Erythroblast (primary cell): Measurements from ENCODE around the gene RFC1.
"Not testable (repeated sequence)": the region's sequence is repeated elsewhere in the genome, so short reads cannot be mapped to it uniquely, and the experiment has no call there.

ENCODE experiments used
- DNase-seq, 2 experiments: peaks; one replicate each; lab custom pipeline; 2025; lab: John Stamatoyannopoulos, UW
- GATA1 ChIP-seq: IDR thresholded peaks from 2 replicates; pipeline ENCODE4 v1.6.1; 2011; ENCODE audit warnings: low read depth, mild to moderate bottlenecking, control low read depth, low read length, moderate library complexity
- POLR2A ChIP-seq: IDR thresholded peaks from 2 replicates; pipeline ENCODE4 v1.6.1; 2011; ENCODE audit warnings: mild to moderate bottlenecking, low read length

The RFC1 gene

GRCh38 chr4:39304651-39305050, 61.5 kb downstream of the RFC1 start:
- TF ChIP-seq POLR2A = no peak
- no peak for TF ChIP-seq GATA1
- DNase-seq = no peak

- TF ChIP-seq POLR2A (no peak), GATA1 (no peak)
- no peak for DNase-seq
Measured at GRCh38 chr4:39303871-39304270, 62.3 kb downstream of the RFC1 start.

GRCh38 chr4:39302901-39303300, 63.3 kb downstream of the RFC1 start:
- TF ChIP-seq GATA1 (no peak), POLR2A (no peak)
- no peak for DNase-seq

GRCh38 chr4:39295784-39296183, 70.4 kb downstream of the RFC1 start:
- no peak for DNase-seq
- TF ChIP-seq GATA1 (no peak), POLR2A (no peak)

GRCh38 chr4:39292433-39292832, 73.7 kb downstream of the RFC1 start:
- not testable (repeated sequence) for DNase-seq

GRCh38 chr4:39291686-39292085, 74.5 kb downstream of the RFC1 start:
- TF ChIP-seq GATA1 (no peak), POLR2A (no peak)
- DNase-seq = no peak

- TF ChIP-seq POLR2A = no peak
- no peak for TF ChIP-seq GATA1
- no peak for DNase-seq
Measured at GRCh38 chr4:39287223-39287622, 78.9 kb downstream of the RFC1 start.

- no peak for DNase-seq
- TF ChIP-seq POLR2A (no peak), GATA1 (no peak)
Measured at GRCh38 chr4:39286263-39286662, 79.9 kb downstream of the RFC1 start.

GRCh38 chr4:39285853-39286252, 80.3 kb downstream of the RFC1 start:
- DNase-seq = no peak
- no peak for TF ChIP-seq POLR2A
- TF ChIP-seq GATA1 = no peak

- no peak for TF ChIP-seq POLR2A
- TF ChIP-seq GATA1 = no peak
Measured at GRCh38 chr4:39285111-39285795, 80.9 kb downstream of the RFC1 start.

GRCh38 chr4:39280770-39281169, 85.4 kb downstream of the RFC1 start:
- DNase-seq = no peak
- no peak for TF ChIP-seq GATA1
- no peak for TF ChIP-seq POLR2A

More at GRCh38 chr4:39285111-39285795, 80.9 kb downstream of the RFC1 start:
- DNase-seq = no peak

GRCh38 chr4:39279416-39279815, 86.7 kb downstream of the RFC1 start:
- DNase-seq = no peak
- TF ChIP-seq GATA1 (no peak), POLR2A (no peak)

GRCh38 chr4:39278476-39278875, 87.7 kb downstream of the RFC1 start:
- DNase-seq = no peak
- TF ChIP-seq POLR2A (no peak), GATA1 (no peak)

GRCh38 chr4:39277661-39278060, 88.5 kb downstream of the RFC1 start:
- not testable (repeated sequence) for DNase-seq

- TF ChIP-seq POLR2A (no peak), GATA1 (no peak)
- DNase-seq = no peak
Measured at GRCh38 chr4:39274503-39274902, 91.7 kb downstream of the RFC1 start.

- DNase-seq = peak in 1 of 2 experiments; percentile 20
- no peak for TF ChIP-seq GATA1
- TF ChIP-seq POLR2A = no peak
Measured at GRCh38 chr4:39263895-39264294, 102.3 kb downstream of the RFC1 start.
